IMR-90 (cell line): Measurements from ENCODE around the gene GCNT2. TPM values are rescaled to one million over a fixed set of nuclear protein-coding genes. Genes with fewer than 3 reads are reported as not detected.
A peak's percentile ranks its signal among the peaks of the same experiment; 100 is the strongest.

ENCODE experiments used
- ATAC-seq: fragments of 200-7000 bp; cut with Tn5 transposase; 2 replicates; pipeline ENCODE4 v1.9.1; 2020; ENCODE audit warnings: low read depth, mild to moderate bottlenecking, moderate library complexity
- BruUV-seq: library from RNA; stranded (reverse); fragments of 400-500 nt; replicated peaks from 2 replicates; lab custom pipeline; 2021; lab: Mats Ljungman, UMichigan
- CTCF ChIA-PET: fragments of 300-600 bp; formaldehyde crosslinking; extraction: SDS; loops from one replicate; lab custom pipeline; 2021; ENCODE audit warnings: antibody characterized with exemption; lab: Yijun Ruan, JAX
- POLR2A ChIA-PET: fragments of 300-600 bp; sonication (Branson Sonifier 250); formaldehyde crosslinking; loops from one replicate; lab custom pipeline; 2022; ENCODE audit warnings: antibody characterized with exemption; ENCODE audit not compliant: unreplicated experiment; lab: Charles Lee
- DNase-seq: peaks from one replicate; pipeline ENCODE4 v3.0.0; 2013
- H2AFZ ChIP-seq: replicated peaks from 2 replicates; pipeline ENCODE3; 2013; ENCODE audit warnings: low read length, mild to moderate bottlenecking; ENCODE audit not compliant: poor library complexity
- H2AK5ac ChIP-seq: 2 replicates; pipeline ENCODE4 v1.6.1; 2013; ENCODE audit warnings: low read depth, low read length, inconsistent platforms
- H2AK9ac ChIP-seq: replicated peaks from 2 replicates; pipeline ENCODE3; 2013; ENCODE audit warnings: mild to moderate bottlenecking, low read depth, low read length, moderate library complexity; ENCODE audit not compliant: poor library complexity
- H2BK120ac ChIP-seq: 2 replicates; pipeline ENCODE4 v1.6.1; 2013; ENCODE audit warnings: low read depth, low read length, inconsistent platforms
- H2BK15ac ChIP-seq: 3 replicates; pipeline ENCODE4 v1.6.1; 2013; ENCODE audit warnings: low read depth, low read length, inconsistent platforms
- H2BK20ac ChIP-seq: 2 replicates; pipeline ENCODE4 v1.6.1; 2013; ENCODE audit warnings: low read depth, mild to moderate bottlenecking, inconsistent platforms, low read length, moderate library complexity
- H2BK5ac ChIP-seq: 2 replicates; pipeline ENCODE4 v1.6.1; 2013; ENCODE audit warnings: mild to moderate bottlenecking, low read depth, low read length, inconsistent platforms; ENCODE audit not compliant: poor library complexity, severe bottlenecking
- H3K14ac ChIP-seq: replicated peaks from 2 replicates; pipeline ENCODE4 v1.6.1; 2013; ENCODE audit warnings: low read depth, low read length, inconsistent platforms
- H3K18ac ChIP-seq: 2 replicates; pipeline ENCODE4 v1.6.1; 2013; ENCODE audit warnings: low read depth, low read length, control low read depth
- H3K23ac ChIP-seq: 2 replicates; pipeline ENCODE4 v1.6.1; 2013; ENCODE audit warnings: low read depth, low read length, inconsistent platforms
- H3K27ac ChIP-seq: 2 replicates; pipeline ENCODE4 v1.5.1; 2013; ENCODE audit warnings: mild to moderate bottlenecking, control low read depth, low read length; ENCODE audit not compliant: insufficient read depth
- H3K27me3 ChIP-seq: 2 replicates; pipeline ENCODE4 v1.6.1; 2013; ENCODE audit warnings: low read length; ENCODE audit not compliant: control insufficient read depth, insufficient read depth
- H3K36me3 ChIP-seq: 2 replicates; pipeline ENCODE4 v1.6.1; 2013; ENCODE audit warnings: low read length, mixed read lengths; ENCODE audit not compliant: control insufficient read depth, insufficient read depth
- H3K4ac ChIP-seq: 2 replicates; pipeline ENCODE4 v1.6.1; 2013; ENCODE audit warnings: low read depth, low read length, inconsistent platforms
- H3K4me1 ChIP-seq: 2 replicates; pipeline ENCODE4 v1.6.1; 2013; ENCODE audit warnings: low read length, mixed read lengths; ENCODE audit not compliant: control insufficient read depth, insufficient read depth
- H3K4me2 ChIP-seq: 2 replicates; pipeline ENCODE4 v1.6.1; 2013; ENCODE audit warnings: low read depth, mild to moderate bottlenecking, control low read depth, low read length, moderate library complexity
- H3K4me3 ChIP-seq: 2 replicates; pipeline ENCODE4 v1.5.1; 2013; ENCODE audit warnings: low read depth, mild to moderate bottlenecking, control low read depth, low read length, moderate library complexity; ENCODE audit not compliant: insufficient read depth
- H3K56ac ChIP-seq: 2 replicates; pipeline ENCODE4 v1.6.1; 2013; ENCODE audit warnings: low read length, inconsistent platforms; ENCODE audit not compliant: insufficient read depth; ENCODE audit errors: extremely low read depth
- H3K79me1 ChIP-seq, 2 experiments: 2 replicates each; pipeline ENCODE4 v1.6.1; 2013; ENCODE audit warnings: low read length in 2 of 2, inconsistent platforms in 1 of 2, low read depth in 1 of 2
- H3K9ac ChIP-seq: 2 replicates; pipeline ENCODE4 v1.6.1; 2013; ENCODE audit warnings: low read depth, low read length, control low read depth
- H3K9me1 ChIP-seq: 2 replicates; pipeline ENCODE4 v1.6.1; 2013; ENCODE audit warnings: low read length, inconsistent platforms; ENCODE audit not compliant: insufficient read depth
- H3K9me3 ChIP-seq: 2 replicates; pipeline ENCODE4 v1.6.1; 2013; ENCODE audit warnings: low read length; ENCODE audit not compliant: control insufficient read depth, insufficient read depth
- H4K20me1 ChIP-seq: 2 replicates; pipeline ENCODE4 v1.6.1; 2013; ENCODE audit warnings: low read length, inconsistent platforms; ENCODE audit not compliant: insufficient read depth
- H4K5ac ChIP-seq: 2 replicates; pipeline ENCODE4 v1.6.1; 2013; ENCODE audit warnings: mild to moderate bottlenecking, low read depth, low read length, control low read depth
- H4K8ac ChIP-seq, 2 experiments: 2 replicates each; pipeline ENCODE4 v1.6.1; 2013; ENCODE audit warnings: low read depth in 2 of 2, low read length in 2 of 2, control low read depth in 1 of 2, inconsistent platforms in 1 of 2
- H4K91ac ChIP-seq: 2 replicates; pipeline ENCODE4 v1.6.1; 2013; ENCODE audit warnings: low read depth, low read length, inconsistent platforms; ENCODE audit not compliant: insufficient read depth
- BHLHE40 ChIP-seq: fragments of 150-350 bp; IDR thresholded peaks from 2 replicates; pipeline ENCODE4 v1.6.1; 2016; ENCODE audit warnings: mild to moderate bottlenecking, low read depth, low read length
- CEBPB ChIP-seq: IDR thresholded peaks from 2 replicates; pipeline ENCODE4 v1.6.1; 2012; ENCODE audit warnings: low read depth, low read length, improper control_type of control experiment
- CHD1 ChIP-seq: IDR thresholded peaks from 2 replicates; pipeline ENCODE4 v1.6.1; 2012; ENCODE audit warnings: low read depth, low read length, improper control_type of control experiment
- CTCF ChIP-seq: conservative IDR thresholded peaks from 2 replicates; pipeline ENCODE4 v1.5.1; 2012; ENCODE audit warnings: mild to moderate bottlenecking, low read depth, low read length, improper control_type of control experiment
- ELK1 ChIP-seq: fragments of 150-350 bp; IDR thresholded peaks from 2 replicates; pipeline ENCODE4 v1.6.1; 2016; ENCODE audit warnings: low read depth, mild to moderate bottlenecking, low read length, moderate library complexity, borderline replicate concordance
- FOS ChIP-seq: fragments of 150-350 bp; IDR thresholded peaks from 2 replicates; pipeline ENCODE4 v1.6.1; 2016; ENCODE audit warnings: low read depth, low read length
- MAFK ChIP-seq: IDR thresholded peaks from 2 replicates; pipeline ENCODE4 v1.6.1; 2012; ENCODE audit warnings: low read depth, low read length, improper control_type of control experiment
- MAZ ChIP-seq: IDR thresholded peaks from 2 replicates; pipeline ENCODE4 v1.6.1; 2012; ENCODE audit warnings: low read depth, mild to moderate bottlenecking, low read length, improper control_type of control experiment, moderate library complexity, borderline replicate concordance
- MXI1 ChIP-seq: IDR thresholded peaks from 2 replicates; pipeline ENCODE4 v1.6.1; 2012; ENCODE audit warnings: low read depth, mild to moderate bottlenecking, low read length, moderate library complexity, borderline replicate concordance
- NFE2L2 ChIP-seq: fragments of 150-350 bp; IDR thresholded peaks from 2 replicates; pipeline ENCODE4 v1.6.1; 2016; ENCODE audit warnings: low read depth, mild to moderate bottlenecking, low read length
- POLR2A ChIP-seq: IDR thresholded peaks from 2 replicates; pipeline ENCODE4 v1.6.1; 2012; ENCODE audit warnings: mild to moderate bottlenecking, low read depth, low read length
- RAD21 ChIP-seq: IDR thresholded peaks from 2 replicates; pipeline ENCODE4 v1.6.1; 2012; ENCODE audit warnings: low read length, improper control_type of control experiment
- RCOR1 ChIP-seq: IDR thresholded peaks from 2 replicates; pipeline ENCODE4 v1.6.1; 2012; ENCODE audit warnings: mild to moderate bottlenecking, low read length, improper control_type of control experiment; ENCODE audit not compliant: insufficient replicate concordance
- RFX5 ChIP-seq: IDR thresholded peaks from 2 replicates; pipeline ENCODE4 v1.8.0; 2012; ENCODE audit warnings: low read depth, mild to moderate bottlenecking, low read length, moderate library complexity
- SMC3 ChIP-seq: fragments of 150-350 bp; IDR thresholded peaks from 2 replicates; pipeline ENCODE4 v1.6.1; 2016; ENCODE audit warnings: low read depth, mild to moderate bottlenecking, antibody characterized with exemption, low read length, moderate library complexity
- USF2 ChIP-seq: fragments of 150-350 bp; IDR thresholded peaks from 2 replicates; pipeline ENCODE4 v1.6.1; 2017; ENCODE audit warnings: mild to moderate bottlenecking, antibody characterized with exemption, low read length, low read depth
- WGBS, 2 experiments: methylation state at CpG; one replicate each; pipeline versions ENCODE4 v1.1.5 to v1.1.7; 2013; ENCODE audit warnings: missing lambda C conversion rate in 2 of 2; ENCODE audit not compliant: insufficient read length in 1 of 2; ENCODE audit errors: extremely low coverage in 2 of 2; 5-methylcytosine and 5-hydroxymethylcytosine counted together
- dilution Hi-C: fragments of 300-500 bp; cut with HindIII; formaldehyde crosslinking; loops from one replicate; pipeline ENCODE4 v1.14.3; 2018; ENCODE audit warnings: low sequenced_read_pairs; ENCODE audit not compliant: unreplicated experiment
- in situ Hi-C: fragments of 300-500 bp; cut with MboI; formaldehyde crosslinking; loops from 3 replicates; pipeline ENCODE4 v1.14.3; 2019; ENCODE audit warnings: low sequenced_read_pairs, inconsistent platforms, mixed read lengths
- intact Hi-C: fragments of 100-400 bp; cut with micrococcal nuclease; formaldehyde crosslinking; loops from 2 replicates; pipeline ENCODE4 v1.10.0; 2022
- polyA plus RNA-seq, 3 experiments: library from polyadenylated mRNA; depleted of rRNA; stranded (reverse); fragments of >200 nt; gene quantifications; 2 replicates each; pipeline ENCODE4 v1.2.3, GENCODE V29; 2012; ENCODE audit warnings: low replicate concordance in 1 of 3
- total RNA-seq: library from RNA; depleted of rRNA; stranded (reverse); fragments of >200 nt; gene quantifications from 2 replicates; pipeline ENCODE4 v1.2.3, GENCODE V29; 2012

The GCNT2 gene
- total and polyA plus RNA-seq, 2 of the 4 experiments (the other 2 are of a cell fraction) = 0.34 to 0.90 TPM

DNA sequence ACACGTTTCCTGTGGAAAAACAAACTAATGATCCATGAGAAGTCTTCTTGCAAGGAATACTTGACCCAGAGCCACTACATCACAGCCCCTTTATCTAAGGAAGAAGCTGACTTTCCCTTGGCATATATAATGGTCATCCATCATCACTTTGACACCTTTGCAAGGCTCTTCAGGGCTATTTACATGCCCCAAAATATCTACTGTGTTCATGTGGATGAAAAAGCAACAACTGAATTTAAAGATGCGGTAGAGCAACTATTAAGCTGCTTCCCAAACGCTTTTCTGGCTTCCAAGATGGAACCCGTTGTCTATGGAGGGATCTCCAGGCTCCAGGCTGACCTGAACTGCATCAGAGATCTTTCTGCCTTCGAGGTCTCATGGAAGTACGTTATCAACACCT is 35.4 kb downstream of the GCNT2 start:
- no peaks in the 10 kb centered on the region for H3K9me3 ChIP-seq
- no peak overlapping the region for H3K14ac ChIP-seq
- BruUV-seq = no TSS peak
- dilution Hi-C loops = no loop called here
- H3K4ac ChIP-seq = no peak overlapping the region
- H2AK5ac ChIP-seq = no peak overlapping the region
- no peak overlapping the region for H3K9ac ChIP-seq
- DNase-seq (no peak), ATAC-seq (no peak)
- no peak overlapping the region; the same call in 1 of the 2 replicates for H3K18ac ChIP-seq
- no peak overlapping the region for H3K56ac ChIP-seq
- H3K4me1 ChIP-seq = peaks cover 5% of the 10 kb centered on the region; the same call in 1 of the 2 replicates
- CTCF ChIA-PET = no interaction called here
- H4K20me1 ChIP-seq = no peaks in the 10 kb centered on the region
- H2BK15ac ChIP-seq = no peak overlapping the region
- H3K9me1 ChIP-seq = peaks cover 2% of the 10 kb centered on the region; the same call in 1 of the 2 replicates
- POLR2A ChIA-PET = no interaction called here
- no peaks in the 10 kb centered on the region for H3K79me1 ChIP-seq
- TF ChIP-seq NFE2L2 (no peak), MAFK (no peak), MAZ (no peak), FOS (no peak), CTCF (no peak), MXI1 (no peak), BHLHE40 (no peak), USF2 (no peak), RCOR1 (no peak), RFX5 (no peak), RAD21 (no peak), SMC3 (no peak), POLR2A (no peak), CEBPB (no peak), CHD1 (no peak), ELK1 (no peak)
- H3K23ac ChIP-seq = 0 out of 2 replicates have a peak overlapping the region, but pooled peaks have one; percentile 0
- intact Hi-C loops = no loop called here
- H3K27me3 ChIP-seq = no peaks in the 10 kb centered on the region
- H3K4me2 ChIP-seq = no peak overlapping the region
- H4K5ac ChIP-seq = no peak overlapping the region; the same call in 1 of the 2 replicates
- in situ Hi-C loops = no loop called here
- H2BK5ac ChIP-seq = no peak overlapping the region
- H3K4me3 ChIP-seq = no peak overlapping the region
- no peak overlapping the region for H4K91ac ChIP-seq
- H2BK120ac ChIP-seq = no peak overlapping the region
- no peak overlapping the region for H2BK20ac ChIP-seq
- H2AFZ ChIP-seq = no peak overlapping the region
- H3K27ac ChIP-seq = no peak overlapping the region
- no peak overlapping the region for H4K8ac ChIP-seq
- no peaks in the 10 kb centered on the region for H3K36me3 ChIP-seq
- 0% methylated on average over 1 of the region's 6 CpGs; no CpG with 5 or more reads in 1 of the 2 experiments for WGBS, 2 experiments
- H2AK9ac ChIP-seq = no peak overlapping the region
